H1 (cell line): ENCODE results near the gene CYTH1. TPM values are rescaled to one million over a fixed set of nuclear protein-coding genes. Genes with fewer than 3 reads are reported as not detected.

Source experiments
- CTCF ChIA-PET: fragments of 300-600 bp; sonication (Branson Sonifier 250); formaldehyde crosslinking; loops from one replicate; lab custom pipeline; 2021; ENCODE audit not compliant: partially characterized antibody; lab: Charles Lee
- POLR2A ChIA-PET: fragments of 300-600 bp; sonication (Branson Sonifier 250); formaldehyde crosslinking; loops from one replicate; lab custom pipeline; 2021; ENCODE audit warnings: inconsistent platforms; ENCODE audit not compliant: partially characterized antibody; lab: Charles Lee
- DNase-seq, 2 experiments: peaks; one replicate each; pipeline versions ENCODE4 v3.0.0 to v3.0.0-alpha.2; 2010 to 2022; ENCODE audit warnings: low spot score in 2 of 2, low read depth in 1 of 2, mixed read lengths in 1 of 2
- FAIRE-seq: peaks from 2 replicates; lab custom pipeline; 2011; peaks lifted over from hg19 to GRCh38; lab: Jason Lieb, UNC
- H2AFZ ChIP-seq: 2 replicates; pipeline ENCODE4 v1.8.1; 2012; ENCODE audit warnings: low read length, inconsistent platforms
- H2AK5ac ChIP-seq: 2 replicates; pipeline ENCODE4 v1.6.1; 2013; ENCODE audit warnings: low read depth, low read length
- H2BK120ac ChIP-seq: replicated peaks from 2 replicates; pipeline ENCODE3; 2013; ENCODE audit warnings: low read depth, low read length, inconsistent platforms
- H2BK12ac ChIP-seq: 2 replicates; pipeline ENCODE4 v1.6.1; 2013; ENCODE audit warnings: low read depth, low read length
- H2BK15ac ChIP-seq: 2 replicates; pipeline ENCODE4 v1.6.1; 2013; ENCODE audit warnings: low read length
- H2BK20ac ChIP-seq: 2 replicates; pipeline ENCODE4 v1.6.1; 2013; ENCODE audit warnings: low read length
- H2BK5ac ChIP-seq: 2 replicates; pipeline ENCODE4 v1.6.1; 2013; ENCODE audit warnings: low read depth, low read length
- H3K14ac ChIP-seq: 2 replicates; pipeline ENCODE4 v1.6.1; 2013; ENCODE audit warnings: inconsistent platforms; ENCODE audit not compliant: insufficient read length
- H3K18ac ChIP-seq: 2 replicates; pipeline ENCODE4 v1.6.1; 2013; ENCODE audit warnings: low read length; ENCODE audit errors: extremely low read depth
- H3K23ac ChIP-seq: 2 replicates; pipeline ENCODE4 v1.6.1; 2013; ENCODE audit warnings: inconsistent platforms; ENCODE audit not compliant: insufficient read length
- H3K23me2 ChIP-seq: 2 replicates; pipeline ENCODE4 v1.6.1; 2013; ENCODE audit warnings: low read depth, low read length
- H3K27ac ChIP-seq: 2 replicates; pipeline ENCODE4 v1.6.1; 2011; ENCODE audit warnings: low read depth, low read length, inconsistent platforms
- H3K27me3 ChIP-seq, 4 experiments: replicated peaks in 1 of 4; 1 replicate in 1 of 4; 2 replicates in 3 of 4; pipeline versions ENCODE4 v1.6.1 to v1.8.1; 2011 to 2013; ENCODE audit warnings: low read length in 3 of 4, mild to moderate bottlenecking in 3 of 4, inconsistent platforms in 2 of 4, mixed read lengths in 2 of 4, moderate library complexity in 1 of 4; ENCODE audit not compliant: control insufficient read depth in 3 of 4, insufficient read depth in 3 of 4; ENCODE audit errors: extremely low read depth in 1 of 4
- H3K36me3 ChIP-seq, 4 experiments: 2 replicates each; pipeline versions ENCODE4 v1.6.1 to v1.8.1; 2011 to 2013; ENCODE audit warnings: mild to moderate bottlenecking in 4 of 4, low read length in 3 of 4, moderate library complexity in 2 of 4, control low read depth in 1 of 4, inconsistent platforms in 1 of 4; ENCODE audit not compliant: insufficient read depth in 4 of 4, control insufficient read depth in 2 of 4
- H3K4ac ChIP-seq: replicated peaks from 2 replicates; pipeline ENCODE3; 2013; ENCODE audit warnings: low read length, low read depth, mixed read lengths, inconsistent platforms; ENCODE audit not compliant: insufficient read length
- H3K4me1 ChIP-seq, 4 experiments: replicated peaks in 1 of 4; 1 replicate in 1 of 4; 2 replicates in 3 of 4; pipeline versions ENCODE4 v1.6.1 to v1.8.1; 2011 to 2013; ENCODE audit warnings: low read length in 3 of 4, inconsistent platforms in 2 of 4, mixed read lengths in 1 of 4; ENCODE audit not compliant: insufficient read depth in 4 of 4, control insufficient read depth in 3 of 4
- H3K4me2 ChIP-seq, 2 experiments: 2 replicates each; pipeline versions ENCODE4 v1.6.1 to v1.8.1; 2011 to 2013; ENCODE audit warnings: low read depth in 2 of 2, low read length in 2 of 2, control low read depth in 1 of 2, inconsistent platforms in 1 of 2, mild to moderate bottlenecking in 1 of 2; ENCODE audit not compliant: insufficient read depth in 1 of 2
- H3K4me3 ChIP-seq, 4 experiments: fragments of 200-600, 300-600 bp in 1 of 4; sonication (generic), shearing (Covaris generic), sonication (Bioruptor Twin) in 1 of 4; 2 replicates each; pipeline versions ENCODE4 v1.5.1 to v1.8.1; 2011 to 2016; ENCODE audit warnings: low read length in 4 of 4, low read depth in 3 of 4, control low read depth in 2 of 4, inconsistent platforms in 2 of 4, mild to moderate bottlenecking in 2 of 4, mixed read lengths in 1 of 4, moderate library complexity in 1 of 4; ENCODE audit not compliant: insufficient read depth in 2 of 4; ENCODE audit errors: extremely low read depth in 1 of 4
- H3K56ac ChIP-seq: replicated peaks from 2 replicates; pipeline ENCODE3; 2013; ENCODE audit warnings: low read depth, mild to moderate bottlenecking, mixed read lengths, low read length, inconsistent platforms; ENCODE audit not compliant: insufficient read length
- H3K79me1 ChIP-seq: 2 replicates; pipeline ENCODE4 v1.6.1; 2013; ENCODE audit warnings: low read depth, low read length, control low read depth
- H3K79me2 ChIP-seq, 2 experiments: 2 replicates each; pipeline versions ENCODE4 v1.6.1 to v1.8.1; 2012 to 2013; ENCODE audit warnings: low read length in 2 of 2, mild to moderate bottlenecking in 2 of 2, inconsistent platforms in 1 of 2; ENCODE audit not compliant: insufficient read depth in 2 of 2, control insufficient read depth in 1 of 2
- H3K9ac ChIP-seq, 4 experiments: replicated peaks in 1 of 4; 1 replicate in 1 of 4; 2 replicates in 3 of 4; pipeline versions ENCODE4 v1.6.1 to v1.8.1; 2011 to 2013; ENCODE audit warnings: low read depth in 3 of 4, low read length in 3 of 4, control low read depth in 2 of 4, mild to moderate bottlenecking in 2 of 4, moderate library complexity in 2 of 4, inconsistent platforms in 1 of 4; ENCODE audit errors: extremely low read depth in 1 of 4
- H3K9me3 ChIP-seq, 2 experiments: 2 replicates each; pipeline versions ENCODE4 v1.6.1 to v1.8.1; 2012 to 2013; ENCODE audit warnings: mild to moderate bottlenecking in 2 of 2, moderate library complexity in 2 of 2, control low read depth in 1 of 2, inconsistent platforms in 1 of 2, low read depth in 1 of 2, low read length in 1 of 2, mixed read lengths in 1 of 2; ENCODE audit not compliant: insufficient read depth in 2 of 2
- H4K20me1 ChIP-seq, 2 experiments: replicated peaks in 1 of 2; 2 replicates each; pipeline versions ENCODE3 to v1.8.1; 2011 to 2013; ENCODE audit warnings: inconsistent platforms in 2 of 2, low read length in 2 of 2, mild to moderate bottlenecking in 1 of 2; ENCODE audit not compliant: insufficient read depth in 2 of 2, control insufficient read depth in 1 of 2
- H4K5ac ChIP-seq: 2 replicates; pipeline ENCODE4 v1.6.1; 2013; ENCODE audit warnings: low read length, low read depth, mixed read lengths, inconsistent platforms; ENCODE audit not compliant: insufficient read length
- H4K8ac ChIP-seq: 2 replicates; pipeline ENCODE4 v1.8.0; 2013; ENCODE audit warnings: mild to moderate bottlenecking, moderate library complexity, low read length, inconsistent platforms; ENCODE audit not compliant: insufficient read depth; ENCODE audit errors: extremely low read depth
- H4K91ac ChIP-seq: replicated peaks from 2 replicates; pipeline ENCODE3; 2013; ENCODE audit warnings: low read length, mixed read lengths, inconsistent platforms; ENCODE audit not compliant: insufficient read length
- ATF2 ChIP-seq: IDR thresholded peaks from 2 replicates; pipeline ENCODE4 v1.6.1; 2012; ENCODE audit warnings: low read length, inconsistent platforms
- BCL11A ChIP-seq, 2 experiments: IDR thresholded peaks; one replicate each; pipeline ENCODE4 v1.6.1; 2011; ENCODE audit warnings: low read depth in 2 of 2, low read length in 2 of 2, mild to moderate bottlenecking in 2 of 2
- CREB1 ChIP-seq: IDR thresholded peaks from 2 replicates; pipeline ENCODE4 v1.6.1; 2012; ENCODE audit warnings: inconsistent platforms
- POU5F1 ChIP-seq: IDR thresholded peaks from 2 replicates; pipeline ENCODE4 v1.6.1; 2011; ENCODE audit warnings: low read depth, mild to moderate bottlenecking, low read length, moderate library complexity
- SIRT6 ChIP-seq: IDR thresholded peaks from one replicate; pipeline ENCODE4 v1.7.1; 2012; ENCODE audit warnings: low read length, inconsistent platforms
- TAF1 ChIP-seq: IDR thresholded peaks from 2 replicates; pipeline ENCODE4 v1.6.1; 2011; ENCODE audit warnings: mild to moderate bottlenecking, low read depth, low read length
- TEAD4 ChIP-seq: IDR thresholded peaks from 2 replicates; pipeline ENCODE4 v1.6.1; 2012; ENCODE audit warnings: low read depth, low read length, inconsistent platforms, mixed read lengths
- WGBS, 2 experiments: shearing (Covaris generic) in 1 of 2; methylation state at CpG; one replicate each; pipeline versions ENCODE4 v1.1.6 to v1.1.7; 2013 to 2015; ENCODE audit warnings: low lambda C conversion rate in 2 of 2, mixed read lengths in 2 of 2, inconsistent platforms in 1 of 2, low coverage in 1 of 2, missing lambda C conversion rate in 1 of 2; ENCODE audit not compliant: insufficient replicate concordance in 2 of 2, insufficient coverage in 1 of 2, insufficient read length in 1 of 2; ENCODE audit errors: extremely low coverage in 1 of 2, missing lambda C conversion rate in 1 of 2; 5-methylcytosine and 5-hydroxymethylcytosine counted together
- polyA plus RNA-seq, 7 experiments: library from polyadenylated mRNA; depleted of rRNA in 3 of 7; stranded (reverse) in 5 of 7; unstranded in 2 of 7; fragments of >200 nt in 5 of 7; fragments of 200-250 nt in 2 of 7; gene quantifications; 1 replicate in 5 of 7; 2 replicates in 1 of 7; 4 replicates in 1 of 7; pipeline versions ENCODE4 v1.2.1 to v1.2.3, GENCODE V29; 2011 to 2013; ENCODE audit warnings: missing spikeins in 2 of 7, mixed read lengths in 2 of 7
- total RNA-seq: library from RNA; stranded (reverse); fragmentation: NEBNext Ultra II Directional; extraction: Animal tissue kit (Norgen Biotek cat#: 25700); gene quantifications from 2 replicates; pipeline ENCODE4 v1.2.1, GENCODE V29; 2021

Gene CYTH1
- total and polyA plus RNA-seq, 2 of the 8 experiments (the other 6 are each of a cell fraction or from before 2014, with no cell fraction given): 12.8 to 14.8 TPM

- Histone ChIP-seq H3K4me2 (no peak overlapping the region), H4K20me1 (peaks cover 0 to 3% of the 10 kb centered on the region in 2 experiments), H2AFZ (no peak overlapping the region), H3K9ac (no peak overlapping the region), H3K27ac (no peak overlapping the region)
- POLR2A ChIA-PET: no interaction called here
- TF ChIP-seq BCL11A (IDR thresholded peaks at IDR 0.05; ENCODE audit: low read depth in 2 of 2, low read length in 2 of 2) (no peak), CREB1 (no peak), POU5F1 (no peak), ATF2 (no peak), TEAD4 (no peak), TAF1 (no peak), SIRT6 (no peak)
- TF ChIP-seq, all 59 proteins: peak for 0
- no peak overlapping the region for H2BK120ac ChIP-seq
- H3K9me3 ChIP-seq: no peaks in the 10 kb centered on the region
- peaks cover 0 to 4% (median 0%) of the 10 kb centered on the region in 4 experiments; a peak in 3 of 8 replicates for H3K36me3 ChIP-seq
- no peaks in the 10 kb centered on the region for H3K4me1 ChIP-seq
- CTCF ChIA-PET: interaction anchor here (1.3 to 3.5 kb wide), 5 partner anchors 11 to 184 kb away, joined by 3 to 24 read pairs (median 7); no protein-coding TSS in a partner anchor
- no peak overlapping the region for H3K18ac ChIP-seq
- H3K4me3 ChIP-seq: no peak overlapping the region
- FAIRE-seq (no peak), DNase-seq (no peak)
- H3K79me1 ChIP-seq: no peaks in the 10 kb centered on the region
- no peak overlapping the region for H4K91ac ChIP-seq
- H3K14ac ChIP-seq: no peak overlapping the region
- H3K79me2 ChIP-seq: no peaks in the 10 kb centered on the region
- no peak overlapping the region for H2BK5ac ChIP-seq
- 93% methylated on average over 25 of the region's 25 CpGs; no CpG with 5 or more reads in 1 of the 2 experiments for WGBS, 2 experiments
- no peak overlapping the region for H3K23ac ChIP-seq
- no peak overlapping the region for H4K8ac ChIP-seq
- no peaks in the 10 kb centered on the region for H3K27me3 ChIP-seq
- no peak overlapping the region for H4K5ac ChIP-seq
- H2BK15ac ChIP-seq: no peak overlapping the region
- H3K56ac ChIP-seq: no peak overlapping the region
- no peak overlapping the region for H2BK12ac ChIP-seq
- H3K4ac ChIP-seq: no peak overlapping the region
- no peak overlapping the region for H2BK20ac ChIP-seq
- H2AK5ac ChIP-seq: no peak overlapping the region
- no peaks in the 10 kb centered on the region for H3K23me2 ChIP-seq
Observed at GRCh38 chr17:78677303-78678221, 104.5 kb downstream of the CYTH1 start.
